Measurements from ENCODE around the gene PTS.

PTS gene

GRCh38 chr11:112281726-112282125 is 55.5 kb downstream of the PTS start:
- Histone ChIP-seq H3K9ac (ENCODE audit: insufficient read length, low read depth) (no peak overlapping the region), H3K4me3 (ENCODE audit: insufficient read length, low read depth) (no peak overlapping the region), H3K9me3 (ENCODE audit: insufficient read depth, low read length) (no peaks in the 10 kb centered on the region), H3K36me3 (ENCODE audit: insufficient read depth, insufficient read length, low read length) (no peaks in the 10 kb centered on the region), H3K4me1 (ENCODE audit: insufficient read depth, insufficient read length) (peaks cover 3% of the 10 kb centered on the region), H3K27me3 (ENCODE audit: insufficient read depth, insufficient read length) (no peaks in the 10 kb centered on the region)
- TF ChIP-seq YY1 (IDR thresholded peaks at IDR 0.05; ENCODE audit: insufficient read depth, insufficient read length) = no peak
- no peak for TF ChIP-seq SUZ12 (IDR thresholded peaks at IDR 0.05; ENCODE audit: extremely low read depth, insufficient read depth, insufficient read length)
- DNase-seq (ENCODE audit: low read depth, low spot score) = no peak
